ENCODE data around the gene VPS13D. TPM values are rescaled to one million over a fixed set of nuclear protein-coding genes. Genes with fewer than 3 reads are reported as not detected.

The VPS13D gene
- total and polyA plus RNA-seq, 10 of the 15 experiments (the other 5 are each of a cell fraction or from before 2014, with no cell fraction given) = 1.4 to 16.9 (median 8.5) TPM

DNA sequence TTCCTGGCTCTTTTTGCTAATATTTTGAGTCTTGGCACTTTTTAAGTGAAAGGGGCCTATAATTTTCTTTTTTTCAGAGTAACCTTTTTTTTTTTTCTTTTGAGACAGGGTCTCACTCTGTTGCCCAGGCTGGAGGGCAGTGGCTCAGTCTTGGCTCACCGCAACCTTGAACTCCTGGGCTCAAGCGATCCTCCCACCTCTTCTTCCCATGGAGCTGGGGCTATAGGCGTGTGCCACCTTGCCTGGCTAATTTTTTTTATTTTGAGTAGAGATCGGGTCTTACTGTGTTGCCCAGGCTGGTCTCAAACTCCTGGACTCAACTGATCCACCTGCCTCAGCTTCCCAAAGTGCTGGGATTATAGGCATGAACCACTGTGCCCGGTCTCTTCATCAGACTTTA is 285.4 kb downstream of the VPS13D start (continued):
- TF ChIP-seq, protein P1, sequence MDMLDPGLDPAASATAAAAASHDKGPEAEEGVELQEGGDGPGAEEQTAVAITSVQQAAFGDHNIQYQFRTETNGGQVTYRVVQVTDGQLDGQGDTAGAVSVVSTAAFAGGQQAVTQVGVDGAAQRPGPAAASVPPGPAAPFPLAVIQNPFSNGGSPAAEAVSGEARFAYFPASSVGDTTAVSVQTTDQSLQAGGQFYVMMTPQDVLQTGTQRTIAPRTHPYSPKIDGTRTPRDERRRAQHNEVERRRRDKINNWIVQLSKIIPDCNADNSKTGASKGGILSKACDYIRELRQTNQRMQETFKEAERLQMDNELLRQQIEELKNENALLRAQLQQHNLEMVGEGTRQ (IDR thresholded peaks at IDR 0.05; ENCODE audit: borderline replicate concordance, low read depth, low read length) = no peak

DNA sequence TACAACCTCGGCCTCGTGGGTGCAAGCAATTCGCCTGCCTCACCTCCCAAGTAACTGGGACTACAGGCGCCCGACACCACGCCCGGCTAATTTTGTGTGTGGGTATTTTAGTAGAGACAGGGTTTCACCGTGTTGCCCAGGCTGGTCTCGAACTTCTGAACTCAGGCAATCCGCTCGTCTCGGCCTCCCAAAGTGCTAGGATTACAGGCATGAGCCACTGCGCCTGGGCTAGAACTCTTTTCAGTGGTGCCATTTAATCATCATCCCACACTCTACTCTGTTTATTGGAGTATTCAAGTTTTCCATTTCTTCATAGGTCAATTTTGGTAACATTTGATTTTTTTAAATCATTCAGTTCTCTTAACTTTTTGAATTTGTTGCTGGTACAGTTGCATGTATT is 286.9 kb downstream of the VPS13D start:
- in situ Hi-C loops (cut with MboI) = no loop called here
- no peaks in the 10 kb centered on the region for H3K9me3 ChIP-seq (replicated peaks; ENCODE audit: control insufficient read depth, insufficient read depth, low read length)
- H2AFZ ChIP-seq (ENCODE audit: control insufficient read depth, low read depth, low read length) = no peak overlapping the region
- POLR2A ChIA-PET = no interaction called here
- H3K9ac ChIP-seq (ENCODE audit: control insufficient read depth, insufficient read depth, low read length) = no peak overlapping the region
- H3K36me3 ChIP-seq (ENCODE audit: control insufficient read depth in 2 of 2, insufficient read depth in 2 of 2, low read length in 1 of 2) = no peaks in the 10 kb centered on the region
- FAIRE-seq (no peak), DNase-seq (ENCODE audit: low read depth, low spot score) (no peak), ATAC-seq (no peak)
- no peak overlapping the region for H3K4me2 ChIP-seq (ENCODE audit: control insufficient read depth, insufficient read depth)
- intact Hi-C loops (cut with micrococcal nuclease; ENCODE audit: unreplicated experiment) = no loop called here
- TF ChIP-seq ZNF622 (IDR thresholded peaks at IDR 0.05) (no peak), EZH2 (IDR thresholded peaks at IDR 0.05; ENCODE audit: borderline replicate concordance, control insufficient read depth, low read depth, low read length) (no peak)
- TF ChIP-seq, protein P2, sequence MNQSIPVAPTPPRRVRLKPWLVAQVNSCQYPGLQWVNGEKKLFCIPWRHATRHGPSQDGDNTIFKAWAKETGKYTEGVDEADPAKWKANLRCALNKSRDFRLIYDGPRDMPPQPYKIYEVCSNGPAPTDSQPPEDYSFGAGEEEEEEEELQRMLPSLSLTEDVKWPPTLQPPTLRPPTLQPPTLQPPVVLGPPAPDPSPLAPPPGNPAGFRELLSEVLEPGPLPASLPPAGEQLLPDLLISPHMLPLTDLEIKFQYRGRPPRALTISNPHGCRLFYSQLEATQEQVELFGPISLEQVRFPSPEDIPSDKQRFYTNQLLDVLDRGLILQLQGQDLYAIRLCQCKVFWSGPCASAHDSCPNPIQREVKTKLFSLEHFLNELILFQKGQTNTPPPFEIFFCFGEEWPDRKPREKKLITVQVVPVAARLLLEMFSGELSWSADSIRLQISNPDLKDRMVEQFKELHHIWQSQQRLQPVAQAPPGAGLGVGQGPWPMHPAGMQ (IDR thresholded peaks at IDR 0.05; ENCODE audit: borderline replicate concordance) = no peak
- 85% methylated on average over 13 of the region's 13 CpGs for WGBS (ENCODE audit: insufficient coverage, insufficient replicate concordance, low lambda C conversion rate, missing lambda C conversion rate)
- CTCF ChIA-PET = no interaction called here
- no peak overlapping the region for H3K4me3 ChIP-seq
- no peak overlapping the region for H3K27ac ChIP-seq (ENCODE audit: control insufficient read depth, insufficient read depth)
- SMC1A ChIA-PET (ENCODE audit: uncharacterized antibody, unreplicated experiment) = no interaction called here
- peaks cover 2% of the 10 kb centered on the region; the same call in 1 of the 2 replicates for H4K20me1 ChIP-seq (ENCODE audit: control insufficient read depth, insufficient read depth)
- RAD21 ChIA-PET (ENCODE audit: unreplicated experiment) = no interaction called here
- no peaks in the 10 kb centered on the region for H3K79me2 ChIP-seq (ENCODE audit: control insufficient read depth, insufficient read depth, low read length)
- H3K27me3 ChIP-seq (replicated peaks in 1 of 2; ENCODE audit: control insufficient read depth in 2 of 2, insufficient read depth in 2 of 2, low read length in 1 of 2) = no peaks in the 10 kb centered on the region
- no TSS peak for BruUV-seq (replicated peaks)
- no peaks in the 10 kb centered on the region for H3K4me1 ChIP-seq (ENCODE audit: control insufficient read depth, insufficient read depth, low read length)
